Activated CD4-positive, alpha-beta memory T cell treated with anti-CD3 and anti-CD28 coated beads, Interleukin-2, amount 10 ng/mL, durations not matched to agents 7 days and 5 days (primary cell): ENCODE measurements around the gene SHISAL1. TPM values are rescaled to one million over a fixed set of nuclear protein-coding genes. Genes with fewer than 3 reads are reported as not detected.
"Not testable (repeated sequence)": the region's sequence is repeated elsewhere in the genome, so short reads cannot be mapped to it uniquely, and the experiment has no call there.

Source experiments
- CTCF ChIA-PET: fragments of 350-600 bp; sonication (Branson Sonifier 250); formaldehyde crosslinking; loops from one replicate; lab custom pipeline; 2021; ENCODE audit warnings: antibody characterized with exemption, inconsistent platforms; lab: Charles Lee
- POLR2A ChIA-PET: fragments of 350-600 bp; sonication (Branson Sonifier 250); formaldehyde crosslinking; loops from one replicate; lab custom pipeline; 2021; ENCODE audit warnings: antibody characterized with exemption; lab: Charles Lee
- DNase-seq: peaks from one replicate; pipeline ENCODE4 v3.0.0-alpha.2; 2020
- H3K27ac Mint-ChIP-seq: one replicate; pipeline ENCODE4 v1.8.0; 2021; ENCODE audit warnings: mild to moderate bottlenecking, mixed read lengths
- H3K27me3 Mint-ChIP-seq: one replicate; pipeline ENCODE4 v1.8.0; 2021; ENCODE audit warnings: mixed read lengths
- H3K36me3 Mint-ChIP-seq: one replicate; pipeline ENCODE4 v1.8.0; 2021; ENCODE audit warnings: low read depth, mixed read lengths
- H3K4me1 Mint-ChIP-seq: one replicate; pipeline ENCODE4 v1.8.0; 2021; ENCODE audit warnings: mixed read lengths
- H3K4me3 Mint-ChIP-seq: one replicate; pipeline ENCODE4 v1.8.0; 2021; ENCODE audit warnings: mild to moderate bottlenecking, mixed read lengths
- H3K9me3 Mint-ChIP-seq: one replicate; pipeline ENCODE4 v1.8.0; 2021; ENCODE audit warnings: mixed read lengths
- total RNA-seq, 2 experiments: library from RNA; stranded (reverse); gene quantifications; one replicate each; pipeline ENCODE4 v1.2.3, GENCODE V29; 2021

SHISAL1 gene
- total RNA-seq, 2 experiments from 2014 or later, result not detected

GRCh38 chr22:44329179-44329796, 16.5 kb upstream of the SHISAL1 start:
- peak; percentile 51 for DNase-seq
- Mint-ChIP-seq H3K36me3 (peaks cover 2% of the 10 kb centered on the region), H3K4me3 (no peak overlapping the region), H3K27ac (no peak overlapping the region), H3K27me3 (peaks cover 62% of the 10 kb centered on the region), H3K9me3 (no peaks in the 10 kb centered on the region), H3K4me1 (peaks cover 30% of the 10 kb centered on the region)
- POLR2A ChIA-PET, result interaction anchor here (1.8 kb wide), 1 partner anchor 148 kb away, joined by 4 read pairs; no protein-coding TSS in a partner anchor
- CTCF ChIA-PET, result no interaction called here

- CTCF ChIA-PET, result no interaction called here
Observed at GRCh38 chr22:44328762-44329161, 16.0 kb upstream of the SHISAL1 start.

GRCh38 chr22:44328326-44328725, 15.6 kb upstream of the SHISAL1 start:
- DNase-seq, result no peak
- H3K27ac Mint-ChIP-seq, result no peak overlapping the region
- H3K4me1 Mint-ChIP-seq, result peaks cover 30% of the 10 kb centered on the region
- H3K4me3 Mint-ChIP-seq, result no peak overlapping the region
- H3K27me3 Mint-ChIP-seq, result peaks cover 69% of the 10 kb centered on the region
- no peaks in the 10 kb centered on the region for H3K9me3 Mint-ChIP-seq
- H3K36me3 Mint-ChIP-seq, result peaks cover 2% of the 10 kb centered on the region
- ChIA-PET CTCF (no interaction called here), POLR2A (interaction anchor here (1.8 kb wide), 1 partner anchor 147 kb away, joined by 4 read pairs; no protein-coding TSS in a partner anchor)

More at GRCh38 chr22:44328762-44329161, 16.0 kb upstream of the SHISAL1 start:
- Mint-ChIP-seq H3K4me1 (peaks cover 30% of the 10 kb centered on the region), H3K27ac (no peak overlapping the region), H3K9me3 (no peaks in the 10 kb centered on the region), H3K36me3 (peaks cover 2% of the 10 kb centered on the region), H3K27me3 (peaks cover 66% of the 10 kb centered on the region), H3K4me3 (no peak overlapping the region)
- DNase-seq, result no peak
- POLR2A ChIA-PET, result interaction anchor here (1.8 kb wide), 1 partner anchor 147 kb away, joined by 4 read pairs; no protein-coding TSS in a partner anchor

GRCh38 chr22:44326491-44326885, 13.7 kb upstream of the SHISAL1 start:
- H3K4me3 Mint-ChIP-seq, result peak overlapping the region; percentile 8
- POLR2A ChIA-PET, result no interaction called here
- DNase-seq, result no peak
- H3K27ac Mint-ChIP-seq, result no peak overlapping the region
- CTCF ChIA-PET, result no interaction called here
- no peaks in the 10 kb centered on the region for H3K36me3 Mint-ChIP-seq
- peaks cover 26% of the 10 kb centered on the region for H3K4me1 Mint-ChIP-seq
- H3K9me3 Mint-ChIP-seq, result no peaks in the 10 kb centered on the region
- H3K27me3 Mint-ChIP-seq, result peaks cover 63% of the 10 kb centered on the region

- Mint-ChIP-seq H3K4me1 (peaks cover 26% of the 10 kb centered on the region), H3K4me3 (peak overlapping the region; percentile 8), H3K27ac (no peak overlapping the region), H3K9me3 (no peaks in the 10 kb centered on the region), H3K36me3 (no peaks in the 10 kb centered on the region), H3K27me3 (peaks cover 63% of the 10 kb centered on the region)
- ChIA-PET CTCF (no interaction called here), POLR2A (no interaction called here)
- DNase-seq, result no peak
Observed at GRCh38 chr22:44325718-44326490, 13.2 kb upstream of the SHISAL1 start.

GRCh38 chr22:44323140-44323790, 10.5 kb upstream of the SHISAL1 start:
- H3K4me3 Mint-ChIP-seq, POLR2A ChIA-PET, H3K4me1 Mint-ChIP-seq, H3K27ac Mint-ChIP-seq, H3K9me3 Mint-ChIP-seq, DNase-seq, CTCF ChIA-PET, H3K36me3 Mint-ChIP-seq: not testable (repeated sequence)
- peaks cover 43% of the 10 kb centered on the region for H3K27me3 Mint-ChIP-seq

- ChIA-PET POLR2A (no interaction called here), CTCF (no interaction called here)
- Mint-ChIP-seq H3K27ac (no peak overlapping the region), H3K27me3 (peaks cover 16% of the 10 kb centered on the region), H3K36me3 (no peaks in the 10 kb centered on the region), H3K4me1 (peaks cover 3% of the 10 kb centered on the region), H3K9me3 (no peaks in the 10 kb centered on the region), H3K4me3 (no peak overlapping the region)
- no peak for DNase-seq
Observed at GRCh38 chr22:44319685-44320084, 6.9 kb upstream of the SHISAL1 start.

GRCh38 chr22:44318751-44319150, 6.0 kb upstream of the SHISAL1 start:
- Mint-ChIP-seq H3K9me3 (no peaks in the 10 kb centered on the region), H3K4me1 (peaks cover 8% of the 10 kb centered on the region), H3K27me3 (peaks cover 10% of the 10 kb centered on the region), H3K27ac (no peak overlapping the region), H3K4me3 (no peak overlapping the region), H3K36me3 (no peaks in the 10 kb centered on the region)
- ChIA-PET CTCF (no interaction called here), POLR2A (no interaction called here)
- no peak for DNase-seq

GRCh38 chr22:44317886-44318637, 5.3 kb upstream of the SHISAL1 start:
- Mint-ChIP-seq H3K27me3 (peaks cover 6% of the 10 kb centered on the region), H3K4me3 (no peak overlapping the region), H3K4me1 (peaks cover 8% of the 10 kb centered on the region), H3K27ac (no peak overlapping the region), H3K9me3 (no peaks in the 10 kb centered on the region), H3K36me3 (no peaks in the 10 kb centered on the region)
- ChIA-PET CTCF (no interaction called here), POLR2A (no interaction called here)
- DNase-seq, result no peak

- DNase-seq, result no peak
- ChIA-PET POLR2A (no interaction called here), CTCF (no interaction called here)
- Mint-ChIP-seq H3K27ac (no peak overlapping the region), H3K27me3 (no peaks in the 10 kb centered on the region), H3K36me3 (no peaks in the 10 kb centered on the region), H3K4me3 (no peak overlapping the region), H3K4me1 (peaks cover 8% of the 10 kb centered on the region), H3K9me3 (no peaks in the 10 kb centered on the region)
Observed at GRCh38 chr22:44317123-44317444, 4.3 kb upstream of the SHISAL1 start.

- POLR2A ChIA-PET, result no interaction called here
- CTCF ChIA-PET, result no interaction called here
- no peaks in the 10 kb centered on the region for H3K27me3 Mint-ChIP-seq
- H3K36me3 Mint-ChIP-seq, result no peaks in the 10 kb centered on the region
- no peak overlapping the region for H3K4me3 Mint-ChIP-seq
- no peak for DNase-seq
- no peak overlapping the region for H3K27ac Mint-ChIP-seq
- H3K9me3 Mint-ChIP-seq, result no peaks in the 10 kb centered on the region
- H3K4me1 Mint-ChIP-seq, result peaks cover 8% of the 10 kb centered on the region
Observed at GRCh38 chr22:44316393-44317122, 3.8 kb upstream of the SHISAL1 start.

GRCh38 chr22:44314425-44315067, 1.8 kb upstream of the SHISAL1 start:
- H3K27me3 Mint-ChIP-seq, result no peaks in the 10 kb centered on the region
- CTCF ChIA-PET, result interaction anchor here (0.7 kb wide), 1 partner anchor 371 kb away, joined by 3 read pairs; no protein-coding TSS in a partner anchor
- DNase-seq, result no peak
- peaks cover 8% of the 10 kb centered on the region for H3K4me1 Mint-ChIP-seq
- H3K4me3 Mint-ChIP-seq, result no peak overlapping the region
- H3K27ac Mint-ChIP-seq, result no peak overlapping the region
- H3K9me3 Mint-ChIP-seq, result no peaks in the 10 kb centered on the region
- no peaks in the 10 kb centered on the region for H3K36me3 Mint-ChIP-seq
- POLR2A ChIA-PET, result no interaction called here
